ENCODE data around the gene CRISP2.

The CRISP2 gene

DNA sequence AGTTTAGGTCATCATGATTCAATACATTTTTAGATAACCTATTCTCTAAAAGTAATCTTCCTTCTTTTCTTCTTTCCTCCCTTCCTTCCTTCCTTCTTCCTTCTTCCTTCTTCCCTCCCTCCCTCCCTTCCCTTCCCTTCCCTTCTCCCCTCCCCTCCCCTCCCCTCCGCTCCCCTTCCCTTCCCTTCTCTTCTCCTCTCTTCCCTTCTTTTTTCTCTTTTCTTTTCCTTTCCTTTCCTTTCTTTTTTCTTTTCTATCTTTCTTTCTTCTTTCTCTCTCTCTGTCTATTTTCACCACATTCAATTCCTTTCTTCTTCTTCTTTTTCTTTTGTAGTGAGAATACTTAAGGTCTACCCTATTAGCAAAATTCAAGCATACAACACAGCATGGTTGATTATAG lies 59.4 kb downstream of the CRISP2 start:
- DNase-seq = no peak

DNA sequence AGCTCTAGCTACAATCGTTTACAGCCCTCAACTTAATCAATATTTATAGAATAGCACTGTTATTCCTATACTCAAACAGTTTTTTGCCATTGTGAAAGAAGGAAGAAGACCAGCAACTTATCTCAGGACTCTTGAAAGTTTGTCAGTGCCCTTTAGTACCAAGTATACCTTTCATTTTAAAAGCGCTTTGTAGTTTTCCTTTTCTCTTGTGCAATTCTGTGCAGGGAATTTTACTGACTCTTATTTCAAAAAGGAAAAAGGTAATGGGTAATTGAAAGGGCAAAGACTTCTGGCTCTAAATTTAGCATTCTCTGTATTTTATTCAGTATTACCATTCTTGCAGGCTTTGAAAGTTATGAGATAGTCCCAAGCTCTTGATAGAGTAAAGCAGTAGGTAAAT lies 59.9 kb downstream of the CRISP2 start:
- no peak for DNase-seq

DNA sequence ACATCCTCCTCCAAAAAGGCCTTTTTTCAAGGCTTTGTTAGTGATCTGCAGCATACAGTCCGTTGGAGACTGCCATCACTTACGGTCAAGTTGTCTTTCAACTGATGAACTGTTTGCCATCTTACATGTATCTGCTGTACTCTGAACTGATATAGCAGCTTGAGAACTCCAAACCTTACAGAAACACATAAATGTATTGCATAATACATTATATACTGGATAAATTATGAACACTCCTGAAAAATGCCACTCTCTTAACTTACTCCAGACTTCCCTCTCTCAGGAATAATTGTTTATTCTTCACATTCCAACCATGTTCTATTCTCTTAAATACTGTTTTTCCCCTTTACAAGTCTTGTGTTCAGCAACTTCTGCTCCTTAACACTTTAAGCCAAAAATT lies 62.1 kb downstream of the CRISP2 start:
- no peak for DNase-seq

DNA sequence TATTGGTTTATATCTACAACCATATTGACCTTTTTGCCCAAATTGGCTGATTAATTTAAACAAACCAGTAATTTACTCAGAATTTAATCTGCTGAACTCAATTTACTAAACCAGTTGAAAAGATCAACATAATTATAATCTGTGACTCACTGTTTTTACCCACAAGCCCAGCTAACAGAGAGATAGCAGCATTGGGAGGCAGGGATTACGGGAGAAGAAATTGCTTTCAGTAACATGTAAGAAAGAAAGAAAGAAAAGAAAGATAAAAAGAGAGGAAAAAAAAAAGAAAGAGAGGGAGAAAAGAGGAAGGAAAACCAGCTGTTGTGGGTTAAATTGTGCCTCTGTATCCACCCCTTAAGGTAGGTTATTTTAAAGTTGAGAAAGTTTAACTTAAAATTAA lies 63.4 kb downstream of the CRISP2 start:
- DNase-seq = no peak

- no peak for DNase-seq
These were observed 65.3 kb downstream of the CRISP2 start for GRCh38 chr6:49648036-49648435.

- DNase-seq = no peak
These were observed 65.9 kb downstream of the CRISP2 start for GRCh38 chr6:49647476-49647875.

- no peak for DNase-seq
These were observed 66.4 kb downstream of the CRISP2 start for GRCh38 chr6:49646942-49647341.

- no peak for DNase-seq
These were observed 67.1 kb downstream of the CRISP2 start for GRCh38 chr6:49646130-49646824.

GRCh38 chr6:49645139-49645538 lies 68.2 kb downstream of the CRISP2 start:
- DNase-seq = no peak

All from NCI-H446 (cell line).